Bone marrow (tissue), 2 donors: ENCODE data around the gene STK32C.
A peak's percentile ranks its signal among the peaks of the same experiment; 100 is the strongest.
"Not testable (repeated sequence)": the region's sequence is repeated elsewhere in the genome, so short reads cannot be mapped to it uniquely, and the experiment has no call there.

Source experiments
- DNase-seq, 2 donors: peaks; one replicate each; lab custom pipeline; 2025; lab: John Stamatoyannopoulos, UW

The STK32C gene

GRCh38 chr10:132317477-132317876 lies 9.7 kb upstream of the STK32C start:
- DNase-seq, result not testable (repeated sequence)

GRCh38 chr10:132316133-132316532 lies 8.4 kb upstream of the STK32C start:
- DNase-seq, result no peak

GRCh38 chr10:132314881-132315280 lies 7.1 kb upstream of the STK32C start:
- DNase-seq, result not testable (repeated sequence)

- DNase-seq, result no peak
These were observed 6.6 kb upstream of the STK32C start for GRCh38 chr10:132314336-132314735.

- DNase-seq, result no peak
These were observed 6.1 kb upstream of the STK32C start for GRCh38 chr10:132313865-132314264.

DNA sequence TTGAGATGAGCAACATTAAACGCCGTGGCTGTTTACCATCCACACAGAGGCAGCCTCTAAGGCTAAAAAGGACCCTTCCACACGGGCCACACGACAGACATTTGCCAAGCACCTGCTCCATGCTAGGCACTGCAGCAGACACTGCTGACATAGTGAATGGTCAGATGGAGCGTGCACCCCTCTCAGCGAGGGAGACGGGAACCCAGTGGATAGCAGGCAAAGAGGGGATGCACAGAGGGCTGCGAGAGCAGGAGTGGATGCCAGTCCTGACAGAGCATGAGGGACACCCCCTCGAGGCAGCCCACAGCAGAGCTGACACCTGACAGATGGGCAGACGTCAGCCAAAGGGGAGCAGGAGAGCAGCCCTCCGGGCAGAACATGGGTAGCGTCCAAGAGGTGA lies 5.6 kb upstream of the STK32C start:
- DNase-seq, result no peak

DNA sequence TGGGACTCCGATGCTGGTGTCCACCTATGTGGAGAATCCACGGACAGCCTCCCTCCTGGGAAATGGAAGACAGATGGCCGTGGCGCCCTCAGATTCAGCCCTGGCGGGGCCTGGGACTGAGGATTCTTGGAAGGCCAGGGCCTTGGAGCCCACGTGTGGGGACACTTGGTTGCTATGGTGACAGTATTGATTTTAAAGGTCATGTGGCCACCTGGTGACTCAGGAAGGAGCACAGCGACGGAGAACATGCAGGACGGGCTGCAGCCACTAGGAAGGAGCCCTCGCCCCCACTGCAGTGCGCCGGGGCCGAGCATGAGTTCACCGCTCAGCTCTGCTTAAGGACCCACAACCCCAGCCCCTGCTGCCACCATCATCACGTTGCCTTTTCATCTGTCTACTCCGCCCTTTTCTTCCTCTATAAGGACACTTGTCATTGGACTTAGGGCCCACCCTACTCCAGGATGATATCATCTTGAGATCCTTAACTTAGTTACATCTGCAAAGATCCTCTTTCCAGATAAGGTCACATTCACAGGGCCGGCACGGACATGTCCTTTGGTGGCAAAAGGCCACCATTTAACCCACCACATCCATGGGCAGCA lies 3.7 kb upstream of the STK32C start:
- DNase-seq, result no peak

DNA sequence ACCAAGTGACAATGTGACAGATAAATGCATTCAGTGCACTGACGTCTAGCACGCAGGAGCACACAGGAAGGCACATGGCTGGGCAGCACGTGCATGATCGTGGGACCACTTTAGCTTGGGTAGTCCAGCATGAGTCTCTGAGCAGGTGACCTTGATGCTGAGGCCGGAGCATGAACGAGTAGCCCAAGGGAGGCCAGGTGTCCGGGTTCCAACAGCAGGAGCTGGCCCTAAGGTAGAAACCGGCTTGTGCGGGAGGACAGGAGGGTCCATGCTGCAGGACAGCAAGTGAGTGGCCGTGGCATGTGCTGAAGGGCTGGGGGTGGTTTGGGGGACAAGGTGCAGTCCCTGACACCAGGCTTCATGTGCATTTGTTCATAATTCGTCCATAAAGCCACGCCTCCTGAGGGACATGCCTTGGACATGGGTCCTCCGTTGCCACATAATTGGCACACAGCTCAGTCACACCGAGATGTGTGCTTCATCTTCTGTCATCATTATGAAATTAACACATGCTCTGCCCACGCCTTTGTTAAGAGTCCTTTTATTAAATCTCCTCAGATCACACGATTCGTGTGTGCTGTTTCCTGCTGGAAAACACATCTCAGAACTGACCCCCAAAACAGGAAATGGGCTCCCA lies 3.1 kb upstream of the STK32C start:
- DNase-seq, result no peak

DNA sequence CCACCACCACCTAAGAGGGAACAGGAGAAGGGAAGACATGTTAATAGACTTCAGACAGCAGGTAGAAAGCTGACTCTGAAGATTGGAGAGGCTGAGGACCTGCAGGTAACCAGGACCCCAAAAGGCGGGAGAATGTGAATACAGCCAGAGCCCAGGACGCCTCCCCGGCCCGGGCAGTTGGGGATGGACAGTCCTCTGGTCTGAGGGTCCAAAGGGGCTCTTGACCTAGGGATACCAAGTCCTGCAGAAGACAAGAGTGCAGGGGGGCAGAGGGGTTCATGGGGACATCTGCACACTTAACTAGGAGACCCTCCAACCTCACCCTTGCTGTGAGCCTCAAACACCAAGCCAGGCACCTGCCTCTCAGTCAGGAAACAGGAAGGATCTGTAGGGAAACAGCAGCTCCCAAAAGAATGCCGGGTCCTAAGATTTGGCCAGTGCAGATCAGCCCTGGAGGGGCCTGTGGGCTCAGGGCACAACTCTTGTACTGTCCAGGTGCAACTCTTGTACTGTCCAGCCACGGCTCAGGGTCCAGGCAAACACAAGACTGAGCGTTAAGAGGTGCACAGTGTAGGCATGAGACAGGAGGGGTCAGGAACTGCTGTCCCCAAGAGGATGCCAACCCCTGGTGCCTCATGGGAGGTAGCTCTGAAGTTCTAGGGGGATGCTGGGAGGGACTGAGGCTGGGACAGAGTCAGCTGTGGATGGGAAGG lies 2.3 kb upstream of the STK32C start:
- no peak for DNase-seq

GRCh38 chr10:132309471-132309865 lies 1.7 kb upstream of the STK32C start:
- DNase-seq, result no peak

GRCh38 chr10:132308587-132309470 lies 1.1 kb upstream of the STK32C start:
- DNase-seq, result no peak

DNA sequence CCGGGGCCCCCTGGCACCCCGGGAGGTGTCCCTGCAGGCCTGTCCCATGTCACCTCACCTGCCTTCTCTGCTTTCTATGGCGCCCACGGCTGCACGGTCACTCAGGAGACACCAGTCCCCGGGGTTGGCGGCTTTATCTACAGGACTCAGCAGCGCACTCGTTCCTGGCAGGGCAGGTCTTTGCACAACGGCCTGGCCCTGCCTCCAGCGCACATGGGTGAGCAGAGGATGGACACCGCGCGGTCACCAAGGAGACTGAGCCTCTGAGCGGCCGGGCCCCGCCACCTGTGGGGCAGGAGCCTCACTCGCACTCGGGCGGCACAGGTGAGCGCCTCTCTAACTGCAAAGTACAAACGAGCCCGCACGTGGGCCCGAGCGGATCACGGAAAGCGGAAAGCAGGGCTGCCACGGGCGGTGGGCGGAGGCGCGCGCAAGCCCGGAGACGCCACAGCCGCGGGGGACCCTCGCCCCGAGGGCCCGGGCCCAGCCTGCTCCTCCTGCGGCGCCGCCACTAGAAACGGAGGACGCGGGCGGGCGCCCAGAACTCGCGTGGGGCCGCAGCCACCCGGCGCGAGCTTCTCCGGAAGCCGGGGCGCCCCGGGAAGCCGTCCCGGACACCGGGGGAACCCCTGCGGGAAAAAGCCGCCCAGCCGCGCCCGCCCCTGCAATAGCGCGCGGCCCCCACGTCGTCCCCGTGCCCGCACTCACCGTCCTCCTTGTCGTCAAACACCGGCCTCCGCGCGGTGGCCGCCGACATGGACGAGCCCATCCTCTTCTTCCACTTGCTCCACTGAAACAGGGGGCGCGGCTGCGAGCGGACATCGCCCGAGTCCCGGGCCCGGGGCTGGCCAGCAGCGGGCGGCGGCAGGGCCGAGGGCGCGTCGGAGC lies 642 bp downstream of the STK32C start:
- DNase-seq, result peak in 1 of 2 donors; percentile 55

- DNase-seq, result no peak
These were observed 1.4 kb downstream of the STK32C start for GRCh38 chr10:132306343-132306685.

DNA sequence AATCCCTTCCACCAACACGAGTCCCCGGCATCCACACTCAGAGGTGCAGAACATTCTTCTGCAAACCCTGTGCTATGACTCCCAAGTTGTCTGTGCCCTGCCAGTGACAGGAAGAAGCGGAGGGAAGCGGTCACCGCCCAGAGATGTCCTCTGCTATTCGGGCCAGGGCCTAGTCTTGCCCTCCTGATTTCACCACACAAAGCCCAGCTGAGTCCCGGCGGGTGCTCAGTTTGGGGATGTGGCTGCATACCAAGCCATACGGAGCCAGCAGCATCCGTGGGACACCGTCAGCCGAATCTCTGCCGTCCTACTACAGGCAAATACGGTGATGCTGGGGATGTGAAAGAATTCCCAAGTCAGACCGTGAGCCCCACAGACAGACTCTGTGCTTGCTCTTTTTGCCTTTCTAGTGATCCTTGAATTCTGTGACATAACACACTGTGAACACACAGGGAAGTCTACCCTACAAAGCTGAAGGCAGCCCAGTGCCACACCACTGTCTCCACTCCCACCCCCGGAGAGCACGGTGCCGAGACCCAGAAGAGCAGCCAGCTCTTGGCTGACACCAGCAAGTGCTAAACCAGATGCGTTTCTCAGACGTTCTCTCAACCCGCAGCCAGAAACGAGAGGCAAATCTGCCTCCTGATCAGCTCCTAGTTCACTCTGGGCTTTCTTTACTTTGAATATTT lies 2.0 kb downstream of the STK32C start:
- no peak for DNase-seq

DNA sequence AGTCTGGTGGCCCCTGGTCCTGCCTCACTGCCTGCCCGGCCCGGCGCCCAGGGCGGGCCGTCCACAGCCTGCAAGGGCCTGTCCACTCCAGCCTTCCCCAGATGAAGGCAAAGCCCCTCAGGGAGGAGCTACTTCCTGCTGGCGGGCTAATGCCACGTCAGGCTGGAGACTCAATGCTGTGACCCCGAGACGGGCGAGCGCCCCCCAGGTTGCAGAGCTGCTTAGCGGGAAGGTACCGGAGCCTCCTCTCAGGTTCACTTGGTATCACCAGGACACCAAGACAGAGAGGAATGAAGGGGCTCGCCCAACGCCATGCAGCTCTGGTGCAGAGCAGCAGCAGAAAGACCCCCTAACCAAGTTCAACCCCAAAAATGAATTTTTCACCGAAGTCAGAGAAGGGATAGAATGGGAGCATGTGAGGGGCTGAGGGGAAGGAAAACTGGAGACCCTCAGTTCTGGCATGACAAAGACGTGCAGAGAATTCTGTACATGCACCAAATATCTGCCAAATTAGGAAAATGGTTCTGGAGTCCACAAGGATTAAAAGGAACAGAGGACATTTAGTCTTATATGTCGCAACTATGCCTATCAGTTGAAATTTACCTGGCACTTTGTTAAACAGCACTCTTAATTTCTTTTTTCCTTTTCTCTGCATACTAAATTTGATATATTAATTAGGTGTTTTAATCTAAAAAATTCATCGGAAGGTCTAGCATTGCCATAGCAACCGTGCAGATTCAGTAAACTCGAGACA lies 2.8 kb downstream of the STK32C start:
- no peak for DNase-seq

DNA sequence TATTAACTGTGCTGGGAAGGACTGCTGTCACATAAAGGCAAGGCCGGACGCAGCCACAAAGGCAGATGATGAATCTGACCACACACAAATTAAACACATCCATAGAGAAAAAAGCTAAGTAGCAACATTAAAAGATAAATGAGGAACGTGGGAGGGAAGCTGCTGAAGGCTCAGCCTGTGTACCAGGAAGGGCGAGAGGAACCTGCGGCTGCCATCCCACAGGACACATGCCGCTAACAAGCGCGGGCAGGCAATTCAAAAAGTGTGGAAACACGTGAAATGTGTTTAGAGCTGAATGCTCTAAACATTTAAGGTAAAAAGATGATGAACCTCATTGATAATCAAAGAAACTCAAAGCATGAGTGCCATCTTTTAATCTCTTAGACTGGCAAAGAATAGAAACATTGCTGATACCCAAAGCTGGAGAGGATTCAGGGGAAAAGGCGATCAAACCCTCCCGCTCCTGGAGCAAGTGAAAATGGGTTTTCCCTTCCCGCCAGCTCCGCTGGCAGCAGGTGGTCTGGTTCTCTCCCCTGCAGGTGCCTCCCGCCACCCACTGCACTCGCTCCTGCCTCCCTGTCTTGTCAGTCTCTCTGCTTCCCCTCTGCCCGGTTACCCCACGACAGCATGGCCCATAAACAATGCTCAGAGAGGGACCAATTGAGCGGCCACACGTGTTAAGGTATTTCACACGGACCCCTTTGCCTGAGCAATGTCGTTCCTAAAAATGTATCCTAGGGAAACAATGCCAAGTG lies 4.2 kb downstream of the STK32C start:
- DNase-seq, result no peak

- no peak for DNase-seq
These were observed 5.1 kb downstream of the STK32C start for GRCh38 chr10:132302421-132303310.
